ENCODE measurements around the gene PSTPIP2. TPM values are rescaled to one million over a fixed set of nuclear protein-coding genes. Genes with fewer than 3 reads are reported as not detected.

The PSTPIP2 gene
- total RNA-seq, 2 experiments from 2014 or later = 5.9 to 6.0 TPM

DNA sequence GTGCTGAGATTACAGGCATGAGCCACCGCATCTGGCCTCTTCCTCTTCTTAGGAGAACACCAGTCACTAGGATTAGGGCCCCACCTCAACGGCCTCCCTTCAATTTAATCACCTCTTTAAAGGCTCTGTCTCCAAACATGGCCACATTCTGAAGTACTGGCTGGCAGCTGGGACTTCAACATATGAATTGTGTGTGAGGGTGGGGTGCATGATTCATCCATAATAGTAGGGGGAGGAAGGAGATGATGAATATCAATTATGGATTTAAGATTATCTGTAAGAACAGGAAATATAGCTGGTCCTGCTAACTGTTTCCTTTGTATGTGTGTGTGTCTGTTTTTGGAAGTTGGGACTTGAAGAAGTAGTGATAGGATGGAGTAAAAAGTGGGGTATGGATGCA, 90.2 kb downstream of the PSTPIP2 start:
- no peaks in the 10 kb centered on the region for H3K36me3 ChIP-seq (ENCODE audit: insufficient read depth, low read length)
- no peaks in the 10 kb centered on the region for H3K27me3 ChIP-seq (ENCODE audit: control insufficient read depth in 1 of 2, insufficient read depth in 2 of 2, low read length in 2 of 2)
- POLR2A ChIA-PET = no interaction called here
- Mint-ChIP-seq H3K4me3 (no peak overlapping the region), H3K27ac (no peak overlapping the region), H3K4me1 (ENCODE audit: low read depth) (no peaks in the 10 kb centered on the region), H3K9me3 (no peaks in the 10 kb centered on the region), H3K36me3 (ENCODE audit: low read depth) (no peaks in the 10 kb centered on the region), H3K27me3 (no peaks in the 10 kb centered on the region)
- CTCF ChIA-PET = no interaction called here
- H3K27ac ChIP-seq (ENCODE audit: low read depth in 1 of 2, low read length in 2 of 2) = no peak overlapping the region
- H3K4me1 ChIP-seq (ENCODE audit: insufficient read depth, low read length) = no peaks in the 10 kb centered on the region
- intact Hi-C loops (cut with DNase I, micrococcal nuclease) = no loop called here
- no peaks in the 10 kb centered on the region for H3K9me3 ChIP-seq (ENCODE audit: control insufficient read depth in 1 of 2, insufficient read depth in 1 of 2, low read length in 2 of 2)
- ATAC-seq (ENCODE audit: poor library complexity) (no peak), DNase-seq (no peak)
- no peak overlapping the region for H3K4me3 ChIP-seq (ENCODE audit: low read length)
- TF ChIP-seq, protein P1, sequence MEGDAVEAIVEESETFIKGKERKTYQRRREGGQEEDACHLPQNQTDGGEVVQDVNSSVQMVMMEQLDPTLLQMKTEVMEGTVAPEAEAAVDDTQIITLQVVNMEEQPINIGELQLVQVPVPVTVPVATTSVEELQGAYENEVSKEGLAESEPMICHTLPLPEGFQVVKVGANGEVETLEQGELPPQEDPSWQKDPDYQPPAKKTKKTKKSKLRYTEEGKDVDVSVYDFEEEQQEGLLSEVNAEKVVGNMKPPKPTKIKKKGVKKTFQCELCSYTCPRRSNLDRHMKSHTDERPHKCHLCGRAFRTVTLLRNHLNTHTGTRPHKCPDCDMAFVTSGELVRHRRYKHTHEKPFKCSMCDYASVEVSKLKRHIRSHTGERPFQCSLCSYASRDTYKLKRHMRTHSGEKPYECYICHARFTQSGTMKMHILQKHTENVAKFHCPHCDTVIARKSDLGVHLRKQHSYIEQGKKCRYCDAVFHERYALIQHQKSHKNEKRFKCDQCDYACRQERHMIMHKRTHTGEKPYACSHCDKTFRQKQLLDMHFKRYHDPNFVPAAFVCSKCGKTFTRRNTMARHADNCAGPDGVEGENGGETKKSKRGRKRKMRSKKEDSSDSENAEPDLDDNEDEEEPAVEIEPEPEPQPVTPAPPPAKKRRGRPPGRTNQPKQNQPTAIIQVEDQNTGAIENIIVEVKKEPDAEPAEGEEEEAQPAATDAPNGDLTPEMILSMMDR (IDR thresholded peaks at IDR 0.05) = no peak

DNA sequence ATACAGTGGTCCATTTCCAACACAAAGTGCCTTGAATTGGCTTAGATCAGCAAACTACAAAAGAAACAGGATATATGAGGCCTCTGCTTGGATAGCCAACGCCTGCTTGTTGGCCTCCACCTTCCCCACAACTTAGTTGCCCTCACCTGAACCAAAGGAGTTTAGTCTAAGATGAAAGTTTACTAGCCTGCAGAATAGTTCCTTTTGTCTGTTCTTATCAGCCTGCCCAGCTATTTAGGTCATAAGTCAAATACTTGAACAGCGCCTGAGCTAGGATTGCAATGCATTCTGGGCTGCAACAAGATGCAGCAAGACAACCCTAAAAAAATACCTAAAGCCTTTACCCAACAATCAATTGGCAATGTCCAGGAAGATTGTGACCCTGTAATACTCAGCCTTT, 91.8 kb downstream of the PSTPIP2 start:
- Mint-ChIP-seq H3K9me3 (no peaks in the 10 kb centered on the region), H3K27ac (no peak overlapping the region), H3K36me3 (ENCODE audit: low read depth) (no peaks in the 10 kb centered on the region), H3K27me3 (no peaks in the 10 kb centered on the region), H3K4me1 (ENCODE audit: low read depth) (no peaks in the 10 kb centered on the region), H3K4me3 (no peak overlapping the region)
- H3K27ac ChIP-seq (ENCODE audit: low read depth in 1 of 2, low read length in 2 of 2) = no peak overlapping the region
- no peak overlapping the region for H3K4me3 ChIP-seq (ENCODE audit: low read length)
- no peaks in the 10 kb centered on the region for H3K36me3 ChIP-seq (ENCODE audit: insufficient read depth, low read length)
- ChIA-PET CTCF (no interaction called here), POLR2A (no interaction called here)
- TF ChIP-seq, protein P1 (IDR thresholded peaks at IDR 0.05) = no peak
- intact Hi-C loops (cut with DNase I, micrococcal nuclease) = no loop called here
- DNase-seq (no peak), ATAC-seq (ENCODE audit: poor library complexity) (no peak)
- H3K27me3 ChIP-seq (ENCODE audit: control insufficient read depth in 1 of 2, insufficient read depth in 2 of 2, low read length in 2 of 2) = no peaks in the 10 kb centered on the region
- H3K4me1 ChIP-seq (ENCODE audit: insufficient read depth, low read length) = no peaks in the 10 kb centered on the region
- no peaks in the 10 kb centered on the region for H3K9me3 ChIP-seq (ENCODE audit: control insufficient read depth in 1 of 2, insufficient read depth in 1 of 2, low read length in 2 of 2)

DNA sequence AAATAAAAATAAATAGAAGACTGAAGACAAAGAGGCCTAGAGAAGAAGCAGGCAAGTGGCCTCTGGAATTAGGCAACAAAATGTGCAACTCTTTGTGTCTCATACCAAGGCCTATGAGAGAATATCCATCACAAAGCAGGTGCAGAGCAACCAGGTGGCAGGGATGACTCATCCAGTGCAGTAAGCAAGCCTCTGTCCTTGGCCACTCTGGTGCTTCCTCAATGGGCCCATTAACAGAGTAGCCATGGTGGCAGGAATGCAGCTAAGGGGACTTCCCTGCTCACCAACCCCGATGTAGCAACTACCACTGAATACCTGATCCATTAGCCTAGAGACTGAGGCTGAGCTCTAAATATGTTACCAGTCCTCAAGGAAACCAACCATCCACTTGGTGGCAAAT, 94.0 kb downstream of the PSTPIP2 start:
- Histone ChIP-seq H3K4me1 (ENCODE audit: insufficient read depth, low read length) (no peaks in the 10 kb centered on the region), H3K36me3 (ENCODE audit: insufficient read depth, low read length) (no peaks in the 10 kb centered on the region), H3K9me3 (ENCODE audit: control insufficient read depth in 1 of 2, insufficient read depth in 1 of 2, low read length in 2 of 2) (no peaks in the 10 kb centered on the region), H3K4me3 (ENCODE audit: low read length) (no peak overlapping the region), H3K27me3 (ENCODE audit: control insufficient read depth in 1 of 2, insufficient read depth in 2 of 2, low read length in 2 of 2) (no peaks in the 10 kb centered on the region), H3K27ac (ENCODE audit: low read depth in 1 of 2, low read length in 2 of 2) (no peak overlapping the region)
- no peaks in the 10 kb centered on the region for H3K9me3 Mint-ChIP-seq
- TF ChIP-seq, protein P1 (IDR thresholded peaks at IDR 0.05) = no peak
- H3K27me3 Mint-ChIP-seq = no peaks in the 10 kb centered on the region
- H3K27ac Mint-ChIP-seq = no peak overlapping the region
- H3K4me1 Mint-ChIP-seq (ENCODE audit: low read depth) = peaks cover 6% of the 10 kb centered on the region
- intact Hi-C loops (cut with DNase I, micrococcal nuclease) = loop anchor here (5.0 to 10.0 kb wide), 3 partner anchors 44 to 703 kb away; no protein-coding TSS in a partner anchor
- ATAC-seq (ENCODE audit: poor library complexity) (no peak), DNase-seq (no peak)
- ChIA-PET POLR2A (no interaction called here), CTCF (interaction anchor here (1.6 kb wide), 1 partner anchor 96 kb away, joined by 4 read pairs; no protein-coding TSS in a partner anchor)
- H3K4me3 Mint-ChIP-seq = no peak overlapping the region
- no peaks in the 10 kb centered on the region for H3K36me3 Mint-ChIP-seq (ENCODE audit: low read depth)
